PC-3 (cell line): Measurements from ENCODE around the gene BCAS3.

Source experiments
- EZH2 ChIP-seq: fragments of 300-600 bp; sonication (generic); IDR thresholded peaks from one replicate; pipeline ENCODE4 v1.6.1; 2017; ENCODE audit warnings: antibody characterized with exemption, mild to moderate bottlenecking, low read length; ENCODE audit not compliant: unreplicated experiment
- TF ChIP-seq, protein P1 (sequence below): fragments of 300-600 bp; sonication (generic); conservative IDR thresholded peaks from 2 replicates; pipeline ENCODE4 v1.5.1; 2017; ENCODE audit warnings: antibody characterized with exemption, low read depth, mild to moderate bottlenecking, low read length

DNA sequence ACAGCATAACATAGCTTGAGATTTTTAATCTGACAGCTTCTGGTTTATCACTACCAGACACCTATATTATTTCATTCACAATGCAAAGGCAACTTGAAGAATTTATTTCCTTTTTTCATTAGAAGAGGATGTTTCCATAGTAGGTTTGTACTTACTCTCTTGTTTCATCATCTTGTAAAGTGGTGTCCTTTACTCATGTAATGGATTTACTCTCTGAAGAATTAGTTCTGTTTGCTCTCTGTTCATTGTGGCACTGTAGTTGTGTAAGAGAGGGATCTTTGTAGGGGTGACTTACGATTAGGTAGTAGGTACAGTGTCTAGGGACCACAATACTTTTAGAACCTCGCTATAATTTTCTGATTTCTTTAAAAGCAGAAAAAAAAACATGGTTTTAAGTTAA lies 256.1 kb downstream of the BCAS3 start:
- no peak for TF ChIP-seq EZH2
- TF ChIP-seq, protein P1, sequence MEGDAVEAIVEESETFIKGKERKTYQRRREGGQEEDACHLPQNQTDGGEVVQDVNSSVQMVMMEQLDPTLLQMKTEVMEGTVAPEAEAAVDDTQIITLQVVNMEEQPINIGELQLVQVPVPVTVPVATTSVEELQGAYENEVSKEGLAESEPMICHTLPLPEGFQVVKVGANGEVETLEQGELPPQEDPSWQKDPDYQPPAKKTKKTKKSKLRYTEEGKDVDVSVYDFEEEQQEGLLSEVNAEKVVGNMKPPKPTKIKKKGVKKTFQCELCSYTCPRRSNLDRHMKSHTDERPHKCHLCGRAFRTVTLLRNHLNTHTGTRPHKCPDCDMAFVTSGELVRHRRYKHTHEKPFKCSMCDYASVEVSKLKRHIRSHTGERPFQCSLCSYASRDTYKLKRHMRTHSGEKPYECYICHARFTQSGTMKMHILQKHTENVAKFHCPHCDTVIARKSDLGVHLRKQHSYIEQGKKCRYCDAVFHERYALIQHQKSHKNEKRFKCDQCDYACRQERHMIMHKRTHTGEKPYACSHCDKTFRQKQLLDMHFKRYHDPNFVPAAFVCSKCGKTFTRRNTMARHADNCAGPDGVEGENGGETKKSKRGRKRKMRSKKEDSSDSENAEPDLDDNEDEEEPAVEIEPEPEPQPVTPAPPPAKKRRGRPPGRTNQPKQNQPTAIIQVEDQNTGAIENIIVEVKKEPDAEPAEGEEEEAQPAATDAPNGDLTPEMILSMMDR = no peak
